Kidney glomerular epithelial cell (primary cell): Measurements from ENCODE around the gene EIF4EBP3.
"Not testable (repeated sequence)": the region's sequence is repeated elsewhere in the genome, so short reads cannot be mapped to it uniquely, and the experiment has no call there.

Experiments used
- DNase-seq: peaks from one replicate; lab custom pipeline; 2025; lab: John Stamatoyannopoulos, UW

EIF4EBP3 gene

GRCh38 chr5:140579188-140579747, 31.8 kb downstream of the EIF4EBP3 start:
- not testable (repeated sequence) for DNase-seq

GRCh38 chr5:140587495-140587894, 40.0 kb downstream of the EIF4EBP3 start:
- no peak for DNase-seq

GRCh38 chr5:140588311-140589070, 41.0 kb downstream of the EIF4EBP3 start:
- DNase-seq, result no peak

DNA sequence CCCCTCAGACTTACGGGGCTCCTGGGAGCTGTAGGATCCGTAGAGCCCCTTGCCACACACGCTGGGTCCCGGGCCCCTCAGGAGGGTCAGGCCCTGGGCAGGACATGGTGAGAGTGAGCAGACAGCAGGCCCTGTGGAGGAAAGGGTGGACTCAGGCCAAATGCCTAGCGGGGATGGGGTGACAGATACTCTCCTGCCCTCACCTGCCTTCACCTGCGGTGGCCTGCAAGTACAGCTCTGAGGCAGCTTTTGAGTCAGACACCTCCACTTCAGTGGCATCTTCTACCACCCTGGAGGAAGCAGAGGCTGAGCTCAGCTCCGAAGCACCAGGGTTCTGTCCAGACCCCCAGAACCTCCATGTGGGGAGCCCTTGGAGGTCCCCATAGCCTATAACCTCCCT, 43.4 kb downstream of the EIF4EBP3 start:
- no peak for DNase-seq

DNA sequence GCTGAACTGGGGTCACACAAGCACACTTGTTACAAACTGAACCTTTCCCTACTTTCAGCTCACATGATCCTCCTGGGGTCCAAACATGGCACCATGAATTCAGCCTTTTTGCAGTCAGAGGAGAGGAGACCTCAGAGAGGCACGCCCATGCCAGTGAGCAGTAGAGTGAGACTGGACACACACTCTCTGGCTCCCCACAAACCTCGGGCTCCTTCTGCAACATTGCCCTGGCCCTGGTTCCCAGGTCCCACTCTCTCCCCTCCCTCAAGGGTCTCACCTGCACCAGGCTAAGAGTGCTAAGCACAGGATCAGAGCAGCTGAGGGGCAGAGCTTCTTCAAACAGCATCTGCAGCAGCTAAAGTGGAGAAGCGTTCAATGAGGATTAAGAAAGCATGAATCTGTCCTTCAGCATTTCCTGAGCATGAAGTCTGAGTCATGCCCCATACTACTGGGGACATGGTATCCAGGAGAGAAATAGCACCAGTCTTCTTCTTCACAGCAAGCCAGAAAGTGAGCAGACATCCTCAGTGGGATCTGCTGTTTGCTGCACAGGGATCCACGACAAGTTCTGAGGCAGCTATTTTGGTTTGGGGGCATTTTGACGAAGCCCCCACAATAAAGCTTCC, 44.4 kb downstream of the EIF4EBP3 start:
- DNase-seq, result no peak

GRCh38 chr5:140593070-140593469, 45.6 kb downstream of the EIF4EBP3 start:
- DNase-seq, result not testable (repeated sequence)

DNA sequence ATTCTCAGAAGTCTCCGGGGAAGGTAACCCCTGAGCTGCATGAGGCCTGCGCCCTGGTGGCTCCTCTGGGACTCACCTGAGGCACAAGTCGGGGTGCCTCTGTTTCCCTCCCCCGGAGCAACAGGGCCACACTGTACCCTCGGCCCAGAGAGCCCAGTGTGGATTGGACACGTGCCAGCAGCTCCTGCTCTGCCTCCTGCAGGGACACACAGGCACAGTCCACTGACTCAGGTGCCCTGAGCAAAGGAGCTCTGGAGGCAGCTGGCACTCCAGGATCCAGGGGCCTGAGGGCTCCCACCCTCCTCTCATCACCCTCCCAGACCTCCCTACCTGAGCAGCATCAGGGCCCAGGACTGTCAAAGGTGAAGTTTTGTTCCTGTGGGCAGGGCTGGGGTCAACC, 46.7 kb downstream of the EIF4EBP3 start:
- DNase-seq, result no peak

DNA sequence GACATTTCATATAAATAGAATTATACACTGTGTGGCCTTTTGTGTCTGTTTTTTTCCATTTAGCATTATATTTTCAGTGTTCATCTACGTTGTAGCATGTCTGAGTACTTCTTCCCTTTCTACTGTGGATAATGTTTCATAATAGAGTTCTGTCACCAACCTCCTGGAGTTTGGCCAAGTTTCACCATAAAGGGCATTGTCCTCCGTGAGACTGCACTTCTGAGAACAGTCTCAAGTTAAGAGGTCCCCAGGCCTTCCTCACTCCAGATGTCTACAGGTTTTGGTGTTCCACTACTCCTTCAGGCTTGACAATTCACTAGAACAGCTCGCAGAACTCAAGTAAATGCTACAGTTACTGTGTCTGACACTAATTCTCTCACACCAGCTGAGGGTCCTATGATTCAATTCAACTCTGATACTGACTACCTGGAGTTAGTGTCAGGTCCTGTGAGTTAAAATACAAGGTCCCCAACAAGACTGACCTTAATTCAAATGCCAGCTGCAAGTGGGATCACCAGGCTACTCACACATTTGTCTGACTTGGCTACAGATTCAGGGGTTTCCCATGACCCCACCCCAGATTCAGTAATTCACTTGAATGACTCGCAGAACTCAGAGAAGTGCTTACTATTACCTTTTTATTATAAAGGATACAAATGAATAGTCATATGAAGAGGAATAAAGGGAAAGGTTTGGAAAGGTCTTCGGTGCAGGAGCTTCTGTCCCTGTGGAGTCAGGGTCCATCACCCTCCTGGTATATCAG, 48.3 kb downstream of the EIF4EBP3 start:
- no peak for DNase-seq

DNA sequence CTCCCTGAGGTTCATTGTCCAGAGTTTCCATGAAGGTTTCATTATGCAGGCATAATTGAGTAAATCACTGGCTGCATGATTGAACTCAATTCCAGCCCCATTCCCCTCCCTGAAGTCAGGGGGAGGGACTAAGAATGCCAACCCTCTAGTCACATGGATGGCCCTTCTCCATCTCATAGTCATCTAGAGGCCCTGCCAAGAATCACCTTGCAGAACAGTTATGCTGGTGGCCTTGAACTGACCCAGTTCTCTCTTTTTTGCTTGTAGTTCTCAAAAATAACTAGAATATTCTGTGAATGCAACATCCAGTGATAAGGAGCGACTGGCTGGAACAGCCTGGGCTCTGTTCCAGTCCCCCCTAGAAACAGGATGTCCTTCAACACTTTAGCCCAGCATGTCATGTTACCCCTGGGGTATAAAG, 48.9 kb downstream of the EIF4EBP3 start:
- DNase-seq, result no peak

DNA sequence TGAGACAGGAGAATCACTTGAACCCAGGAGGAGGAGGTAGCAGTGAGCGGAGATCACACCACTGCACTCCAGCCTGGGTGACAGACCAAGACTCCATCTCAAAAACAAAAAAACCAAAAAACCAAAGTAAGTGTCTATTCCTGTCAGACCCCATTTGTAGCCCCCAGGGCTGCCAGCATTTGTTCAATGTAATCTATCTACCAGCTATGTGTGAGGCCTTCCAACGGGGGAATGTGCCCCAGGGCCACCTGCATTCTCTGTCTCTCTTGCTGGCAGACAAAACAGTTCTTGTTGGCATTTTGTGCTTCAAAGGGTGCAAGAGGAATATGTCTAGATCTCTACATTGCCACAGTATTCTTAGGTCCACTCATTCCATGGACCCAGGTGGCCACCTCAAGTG, 51.4 kb downstream of the EIF4EBP3 start:
- DNase-seq, result no peak
